Gastrocnemius medialis (tissue), 4 donors: Measurements from ENCODE around the gene CCDC27. TPM values are rescaled to one million over a fixed set of nuclear protein-coding genes. Genes with fewer than 3 reads are reported as not detected.
"Not testable (repeated sequence)": the region's sequence is repeated elsewhere in the genome, so short reads cannot be mapped to it uniquely, and the experiment has no call there.

Experiments
- ATAC-seq, 2 donors: fragments of 150-250 bp; one replicate each; pipeline ENCODE4 v1.9.1; 2016
- DNase-seq, 2 donors: peaks; one replicate each; pipeline ENCODE4 v3.0.0-alpha.2; 2019
- H3K27ac ChIP-seq, 4 donors: fragments of 200-600 bp; sonication (generic); 1 replicate in 1 of 4; 2 replicates in 3 of 4; pipeline ENCODE4 v1.5.1; 2016 to 2018; ENCODE audit warnings: mild to moderate bottlenecking in 2 of 4, moderate library complexity in 1 of 4
- H3K27me3 ChIP-seq, 3 donors: fragments of 200-600 bp; sonication (generic) in 2 of 3; 1 replicate in 1 of 3; 2 replicates in 2 of 3; pipeline versions ENCODE4 v1.5.1 to v1.6.0; 2016 to 2019; ENCODE audit warnings: mild to moderate bottlenecking in 1 of 3, moderate library complexity in 1 of 3
- H3K36me3 ChIP-seq, 2 donors: fragments of 200-600 bp; sonication (generic) in 1 of 2; one replicate each; pipeline ENCODE4 v1.5.1; 2017 to 2018
- H3K4me1 ChIP-seq, 2 donors: fragments of 200-600 bp; sonication (generic) in 1 of 2; one replicate each; pipeline ENCODE4 v1.5.1; 2016 to 2017; ENCODE audit warnings: mild to moderate bottlenecking in 2 of 2
- H3K4me3 ChIP-seq, 4 donors: fragments of 200-600 bp; sonication (generic) in 3 of 4; 1 replicate in 1 of 4; 2 replicates in 3 of 4; pipeline ENCODE4 v1.5.1; 2016 to 2019; ENCODE audit warnings: mild to moderate bottlenecking in 2 of 4
- H3K9me3 ChIP-seq, 3 donors: fragments of 200-600 bp; sonication (generic) in 2 of 3; 1 replicate in 1 of 3; 2 replicates in 2 of 3; pipeline ENCODE4 v1.5.1; 2016 to 2019
- POLR2A ChIP-seq, 2 donors: fragments of 450-650 bp; IDR thresholded peaks; one replicate each; pipeline ENCODE4 v1.6.1; 2017; ENCODE audit warnings: antibody characterized with exemption in 2 of 2, mild to moderate bottlenecking in 2 of 2, moderate library complexity in 2 of 2
- in situ Hi-C, 4 donors: fragments of 200-750 bp; cut with MboI; loops; one replicate each; pipeline versions ENCODE4 v1.15.0 to v1.8.0; 2017; ENCODE audit warnings: low sequenced_read_pairs in 4 of 4
- intact Hi-C: fragments of 100-400 bp; cut with DNase I; formaldehyde crosslinking; loops from one replicate; pipeline ENCODE4 v1.15.1; 2023; ENCODE audit warnings: low total_unique reads
- total RNA-seq, 4 donors: library from RNA; depleted of rRNA; stranded (reverse); fragments of >200 nt; gene quantifications; one replicate each; pipeline versions ENCODE4 v1.1.0 to v1.2.3, GENCODE V29; 2016
- TF ChIP-seq, protein P1 (sequence below), 5 experiments: fragments of 450-650 bp in 3 of 5; fragments of 200-600 bp in 2 of 5; sonication (generic) in 2 of 5; IDR thresholded peaks in 4 of 5; conservative IDR thresholded peaks in 1 of 5; 1 replicate in 4 of 5; 2 replicates in 1 of 5; pipeline ENCODE4 v1.5.1; 2016 to 2019; ENCODE audit warnings: antibody characterized with exemption in 5 of 5, mild to moderate bottlenecking in 3 of 5, moderate library complexity in 3 of 5

CCDC27 gene
- total RNA-seq, 4 donors from 2014 or later: 0.09 TPM; not detected in 3

DNA sequence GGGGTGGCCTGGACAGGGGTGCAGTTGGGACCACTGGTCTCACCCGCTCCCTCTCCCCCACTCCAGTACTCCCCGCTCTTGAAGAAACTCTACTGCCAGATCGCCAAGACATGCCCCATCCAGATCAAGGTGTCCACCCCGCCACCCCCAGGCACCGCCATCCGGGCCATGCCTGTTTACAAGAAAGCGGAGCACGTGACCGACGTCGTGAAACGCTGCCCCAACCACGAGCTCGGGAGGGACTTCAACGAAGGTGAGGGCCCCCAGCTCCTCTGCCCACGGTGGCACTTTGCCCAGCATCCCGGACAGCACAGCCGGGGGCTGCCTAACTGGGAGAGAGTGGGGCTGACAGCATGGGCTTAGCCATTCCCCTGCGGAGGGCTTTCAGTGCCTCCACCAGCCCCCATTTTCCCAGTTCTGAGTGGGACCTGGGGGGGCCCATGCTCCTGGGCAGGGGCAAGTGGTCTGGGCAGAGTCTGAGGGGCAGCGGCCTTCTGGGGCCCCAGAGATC is 30.2 kb upstream of the CCDC27 start:
- no peak overlapping the region for H3K4me3 ChIP-seq
- no peaks in the 10 kb centered on the region for H3K36me3 ChIP-seq
- TF ChIP-seq POLR2A (IDR thresholded peaks at IDR 0.05): no peak
- TF ChIP-seq, protein P1, sequence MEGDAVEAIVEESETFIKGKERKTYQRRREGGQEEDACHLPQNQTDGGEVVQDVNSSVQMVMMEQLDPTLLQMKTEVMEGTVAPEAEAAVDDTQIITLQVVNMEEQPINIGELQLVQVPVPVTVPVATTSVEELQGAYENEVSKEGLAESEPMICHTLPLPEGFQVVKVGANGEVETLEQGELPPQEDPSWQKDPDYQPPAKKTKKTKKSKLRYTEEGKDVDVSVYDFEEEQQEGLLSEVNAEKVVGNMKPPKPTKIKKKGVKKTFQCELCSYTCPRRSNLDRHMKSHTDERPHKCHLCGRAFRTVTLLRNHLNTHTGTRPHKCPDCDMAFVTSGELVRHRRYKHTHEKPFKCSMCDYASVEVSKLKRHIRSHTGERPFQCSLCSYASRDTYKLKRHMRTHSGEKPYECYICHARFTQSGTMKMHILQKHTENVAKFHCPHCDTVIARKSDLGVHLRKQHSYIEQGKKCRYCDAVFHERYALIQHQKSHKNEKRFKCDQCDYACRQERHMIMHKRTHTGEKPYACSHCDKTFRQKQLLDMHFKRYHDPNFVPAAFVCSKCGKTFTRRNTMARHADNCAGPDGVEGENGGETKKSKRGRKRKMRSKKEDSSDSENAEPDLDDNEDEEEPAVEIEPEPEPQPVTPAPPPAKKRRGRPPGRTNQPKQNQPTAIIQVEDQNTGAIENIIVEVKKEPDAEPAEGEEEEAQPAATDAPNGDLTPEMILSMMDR (IDR thresholded peaks at IDR 0.05 in 4 of 5, conservative IDR thresholded peaks at IDR 0.05 in 1 of 5): no peak
- H3K4me1 ChIP-seq: no peaks in the 10 kb centered on the region
- H3K27ac ChIP-seq: no peak overlapping the region
- in situ Hi-C loops: loop anchor here in 1 of 4 donors (25.0 kb wide), 1 partner anchor 90 kb away; no protein-coding TSS in a partner anchor
- H3K9me3 ChIP-seq: no peaks in the 10 kb centered on the region
- DNase-seq (no peak), ATAC-seq (no peak)
- intact Hi-C loops: no loop called here
- H3K27me3 ChIP-seq: peaks cover 0 to 3% (median 0%) of the 10 kb centered on the region in 3 donors

DNA sequence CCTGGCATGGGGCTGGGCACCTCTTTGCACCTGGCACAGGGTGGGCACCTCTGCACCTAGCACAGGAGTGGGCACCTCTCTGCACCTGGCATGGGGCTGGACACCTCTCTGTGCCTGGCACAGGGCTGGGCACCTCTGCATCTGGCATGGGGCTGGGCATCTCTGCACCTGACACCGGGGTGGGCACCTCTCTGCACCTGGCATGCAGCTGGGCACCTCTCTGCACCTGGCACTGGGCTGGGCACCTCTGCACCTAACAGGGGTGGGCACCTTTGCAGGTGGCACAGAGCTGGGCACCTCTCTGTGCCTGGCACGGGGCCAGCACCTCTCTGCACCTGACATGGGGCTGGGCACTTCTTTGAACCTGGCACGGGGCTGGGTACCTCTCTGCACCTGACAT is 29.4 kb upstream of the CCDC27 start:
- intact Hi-C loops (no loop called here), in situ Hi-C loops (loop anchor here in 1 of 4 donors (25.0 kb wide), 1 partner anchor 89 kb away; no protein-coding TSS in a partner anchor)
- no peaks in the 10 kb centered on the region for H3K36me3 ChIP-seq
- DNase-seq: no peak
- no peak for ATAC-seq
- no peaks in the 10 kb centered on the region for H3K4me1 ChIP-seq
- TF ChIP-seq POLR2A (IDR thresholded peaks at IDR 0.05): no peak
- TF ChIP-seq, protein P1 (IDR thresholded peaks at IDR 0.05 in 4 of 5, conservative IDR thresholded peaks at IDR 0.05 in 1 of 5): no peak
- no peaks in the 10 kb centered on the region for H3K9me3 ChIP-seq
- H3K4me3 ChIP-seq: no peak overlapping the region
- no peak overlapping the region for H3K27ac ChIP-seq
- H3K27me3 ChIP-seq: peaks cover 0 to 11% (median under 1%) of the 10 kb centered on the region in 3 donors

DNA sequence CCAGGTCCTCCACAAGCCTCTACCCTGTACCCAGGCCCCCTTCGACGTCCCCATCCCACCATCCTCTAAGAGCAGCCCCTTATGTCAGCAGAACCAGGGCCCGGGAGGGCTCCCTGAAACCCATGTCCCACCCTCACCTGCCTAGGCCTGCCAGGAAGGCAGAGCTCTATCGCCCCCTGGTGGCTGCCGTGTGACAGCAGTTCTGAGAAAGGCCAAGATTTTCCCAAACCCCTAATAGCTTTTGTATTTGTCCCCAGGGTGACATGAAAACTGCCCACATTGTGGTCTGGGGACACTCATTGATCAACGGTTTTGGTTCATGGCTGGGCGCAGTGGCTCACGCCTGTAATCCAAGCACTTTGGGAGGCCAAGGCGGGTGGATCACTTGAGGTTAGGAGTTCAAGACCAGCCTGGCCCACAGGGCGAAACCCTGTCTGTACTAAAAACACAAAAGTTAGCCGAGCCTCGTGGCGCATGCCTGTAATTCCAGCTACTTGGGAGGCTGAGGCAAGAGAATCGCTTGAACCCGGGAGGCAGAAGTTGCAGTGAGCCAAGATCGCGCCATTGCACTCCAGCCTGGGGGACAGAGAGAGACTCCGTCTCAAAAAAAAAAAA is 27.7 kb upstream of the CCDC27 start:
- peaks cover 0 to 17% (median 13%) of the 10 kb centered on the region in 3 donors for H3K27me3 ChIP-seq
- H3K4me1 ChIP-seq, H3K36me3 ChIP-seq, H3K9me3 ChIP-seq, H3K27ac ChIP-seq, H3K4me3 ChIP-seq: not testable (repeated sequence)
- TF ChIP-seq, protein P1 (IDR thresholded peaks at IDR 0.05 in 4 of 5, conservative IDR thresholded peaks at IDR 0.05 in 1 of 5): peak; percentile 71 to 95 (median 88)
- in situ Hi-C loops: loop anchor here in 1 of 4 donors (25.0 kb wide), 1 partner anchor 88 kb away; no protein-coding TSS in a partner anchor
- intact Hi-C loops: loop anchor here (1.0 kb wide), 1 partner anchor 29 kb away; no protein-coding TSS in a partner anchor
- peak in 1 of 2 donors; percentile 36 for DNase-seq
- ATAC-seq: peak; percentile 39 to 61

DNA sequence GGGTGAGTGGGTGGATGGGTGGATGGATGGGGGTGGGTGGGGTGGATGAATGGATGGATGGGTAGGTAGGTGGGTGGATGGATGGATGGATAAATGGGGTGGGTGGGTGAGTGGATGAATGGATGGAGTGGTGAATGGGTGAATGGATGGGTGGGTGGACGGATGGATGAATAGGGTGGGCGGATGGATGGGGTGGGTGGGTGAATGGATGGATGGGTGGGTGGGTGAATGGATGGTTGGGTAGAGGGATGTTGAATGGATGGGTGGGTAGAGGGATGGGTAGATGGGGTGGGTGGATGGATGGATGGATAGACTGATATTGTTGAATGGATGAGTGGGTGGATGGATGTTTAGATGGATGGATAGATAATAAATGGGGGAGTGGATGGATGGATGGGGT is 26.9 kb upstream of the CCDC27 start:
- in situ Hi-C loops: no loop called here
- DNase-seq (no peak), ATAC-seq (no peak)
- intact Hi-C loops: no loop called here
- Histone ChIP-seq H3K9me3 (no peaks in the 10 kb centered on the region), H3K27ac (no peak overlapping the region), H3K27me3 (peaks cover 6 to 17% (median 16%) of the 10 kb centered on the region in 3 donors), H3K36me3 (no peaks in the 10 kb centered on the region), H3K4me1 (no peaks in the 10 kb centered on the region), H3K4me3 (no peak overlapping the region)
- TF ChIP-seq, protein P1 (IDR thresholded peaks at IDR 0.05 in 4 of 5, conservative IDR thresholded peaks at IDR 0.05 in 1 of 5): no peak
- no peak for TF ChIP-seq POLR2A (IDR thresholded peaks at IDR 0.05)
